Measurements from ENCODE around the gene KRT4.

- TF ChIP-seq EP300 (IDR thresholded peaks at IDR 0.05), result no peak
- TF ChIP-seq CTCF (IDR thresholded peaks at IDR 0.05), result no peak
Measured at GRCh38 chr12:52846356-52846970, 32.5 kb upstream of the KRT4 start.

Measured in tibial nerve (tissue), 4 donors.